ENCODE measurements around the gene KCNJ14. TPM values are rescaled to one million over a fixed set of nuclear protein-coding genes. Genes with fewer than 3 reads are reported as not detected.

KCNJ14 gene
- total and polyA plus RNA-seq, 5 donors from 2014 or later = 0.03 to 2.2 (median 0.23) TPM; not detected in 1

GRCh38 chr19:48446579-48446978 lies 8.8 kb upstream of the KCNJ14 start:
- Mint-ChIP-seq H3K4me3 (peak overlapping the region; percentile 85 to 95 (median 94)), H3K4me1 (peaks cover 4 to 48% (median 26%) of the 10 kb centered on the region in 4 donors), H3K36me3 (peaks cover 15% of the 10 kb centered on the region), H3K27me3 (peaks cover 25% of the 10 kb centered on the region), H3K27ac (peak overlapping the region in 2 of 3 donors; percentile 88 to 96), H3K9me3 (no peaks in the 10 kb centered on the region)
- H3K4me1 ChIP-seq (ENCODE audit: control insufficient read depth, insufficient read depth, low read length, poor library complexity, severe bottlenecking) = peaks cover 28% of the 10 kb centered on the region
- peaks cover 41% of the 10 kb centered on the region for H3K36me3 ChIP-seq (ENCODE audit: control insufficient read depth, insufficient read depth, low read length)
- H3K27ac ChIP-seq (ENCODE audit: insufficient read depth, low read length, poor library complexity, severe bottlenecking) = peak overlapping the region; percentile 84
- H3K9me3 ChIP-seq (ENCODE audit: control insufficient read depth in 2 of 2, low read length in 2 of 2) = no peaks in the 10 kb centered on the region
- DNase-seq = no peak
- peaks cover 4% of the 10 kb centered on the region for H3K27me3 ChIP-seq (ENCODE audit: control insufficient read depth, insufficient read depth, low read length)
- ATAC-seq (ENCODE audit: low read depth in 2 of 2) = no peak
- peak overlapping the region; percentile 95 for H3K4me3 ChIP-seq (ENCODE audit: low read depth, low read length)

DNA sequence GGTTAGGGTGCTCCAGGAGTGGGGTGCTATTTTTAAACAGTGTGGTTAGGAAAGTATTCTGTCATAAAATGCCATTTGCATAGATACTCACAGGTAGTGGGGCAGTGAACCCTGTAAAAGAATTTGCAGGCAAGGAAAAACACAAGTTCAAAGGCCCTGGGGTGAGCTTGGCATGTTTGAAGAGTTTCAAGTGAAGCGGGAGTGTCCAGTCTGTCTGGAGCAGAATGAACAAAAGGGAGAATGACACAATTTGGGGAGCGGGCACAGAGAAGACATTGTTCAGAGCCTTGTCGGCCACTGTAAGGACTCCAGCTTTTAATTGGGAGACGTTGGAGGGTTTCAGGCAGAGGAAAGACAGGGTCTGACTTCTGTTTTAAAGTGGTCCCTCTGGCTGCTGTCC lies 6.8 kb upstream of the KCNJ14 start:
- Histone ChIP-seq H3K27ac (ENCODE audit: insufficient read depth, low read length, poor library complexity, severe bottlenecking) (no peak overlapping the region), H3K4me1 (ENCODE audit: control insufficient read depth, insufficient read depth, low read length, poor library complexity, severe bottlenecking) (peaks cover 27% of the 10 kb centered on the region), H3K27me3 (ENCODE audit: control insufficient read depth, insufficient read depth, low read length) (no peaks in the 10 kb centered on the region), H3K4me3 (ENCODE audit: low read depth, low read length) (no peak overlapping the region), H3K9me3 (ENCODE audit: control insufficient read depth in 2 of 2, low read length in 2 of 2) (no peaks in the 10 kb centered on the region), H3K36me3 (ENCODE audit: control insufficient read depth, insufficient read depth, low read length) (peaks cover 56% of the 10 kb centered on the region)
- ATAC-seq (ENCODE audit: low read depth in 2 of 2) = no peak
- Mint-ChIP-seq H3K27me3 (peaks cover 17% of the 10 kb centered on the region), H3K4me3 (peak overlapping the region in 1 of 4 donors; percentile 67), H3K9me3 (no peaks in the 10 kb centered on the region), H3K4me1 (peaks cover 4 to 40% (median 26%) of the 10 kb centered on the region in 4 donors), H3K27ac (no peak overlapping the region), H3K36me3 (peaks cover 15% of the 10 kb centered on the region)
- DNase-seq = no peak

DNA sequence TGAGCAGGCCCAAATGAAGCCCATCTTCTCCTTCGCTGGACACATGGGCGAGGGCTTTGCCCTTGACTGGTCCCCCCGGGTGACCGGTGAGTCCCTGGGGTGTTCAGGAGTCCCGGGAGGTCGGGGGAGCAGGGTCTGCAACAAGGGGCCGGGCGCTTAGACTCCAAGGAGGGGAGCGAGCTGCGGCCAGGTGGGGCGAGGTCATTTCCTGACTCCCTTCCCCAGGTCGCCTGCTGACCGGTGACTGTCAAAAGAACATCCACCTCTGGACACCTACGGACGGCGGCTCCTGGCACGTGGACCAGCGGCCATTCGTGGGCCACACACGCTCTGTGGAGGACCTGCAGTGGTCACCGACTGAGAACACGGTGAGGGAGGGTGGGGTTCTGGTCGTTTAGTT lies 4.9 kb upstream of the KCNJ14 start:
- no peaks in the 10 kb centered on the region for H3K9me3 ChIP-seq (ENCODE audit: control insufficient read depth in 2 of 2, low read length in 2 of 2)
- H3K27ac ChIP-seq (ENCODE audit: insufficient read depth, low read length, poor library complexity, severe bottlenecking) = no peak overlapping the region
- peaks cover 9% of the 10 kb centered on the region for H3K4me1 ChIP-seq (ENCODE audit: control insufficient read depth, insufficient read depth, low read length, poor library complexity, severe bottlenecking)
- no peaks in the 10 kb centered on the region for H3K27me3 ChIP-seq (ENCODE audit: control insufficient read depth, insufficient read depth, low read length)
- no peak overlapping the region for H3K27ac Mint-ChIP-seq
- H3K4me1 Mint-ChIP-seq = peaks cover 4 to 34% (median 18%) of the 10 kb centered on the region in 4 donors
- H3K4me3 ChIP-seq (ENCODE audit: low read depth, low read length) = no peak overlapping the region
- peaks cover 20% of the 10 kb centered on the region for H3K36me3 Mint-ChIP-seq
- H3K9me3 Mint-ChIP-seq = no peaks in the 10 kb centered on the region
- peaks cover 66% of the 10 kb centered on the region for H3K36me3 ChIP-seq (ENCODE audit: control insufficient read depth, insufficient read depth, low read length)
- H3K4me3 Mint-ChIP-seq = no peak overlapping the region
- DNase-seq (no peak), ATAC-seq (ENCODE audit: low read depth in 2 of 2) (no peak)
- H3K27me3 Mint-ChIP-seq = peaks cover 3% of the 10 kb centered on the region

- Mint-ChIP-seq H3K9me3 (no peaks in the 10 kb centered on the region), H3K36me3 (peaks cover 20% of the 10 kb centered on the region), H3K4me1 (peaks cover 4 to 30% (median 16%) of the 10 kb centered on the region in 4 donors), H3K4me3 (peak overlapping the region in 1 of 4 donors; percentile 15), H3K27ac (no peak overlapping the region), H3K27me3 (no peaks in the 10 kb centered on the region)
- peaks cover 8% of the 10 kb centered on the region for H3K4me1 ChIP-seq (ENCODE audit: control insufficient read depth, insufficient read depth, low read length, poor library complexity, severe bottlenecking)
- DNase-seq (no peak), ATAC-seq (ENCODE audit: low read depth in 2 of 2) (no peak)
- peaks cover 70% of the 10 kb centered on the region for H3K36me3 ChIP-seq (ENCODE audit: control insufficient read depth, insufficient read depth, low read length)
- H3K4me3 ChIP-seq (ENCODE audit: low read depth, low read length) = no peak overlapping the region
- no peak overlapping the region for H3K27ac ChIP-seq (ENCODE audit: insufficient read depth, low read length, poor library complexity, severe bottlenecking)
- no peaks in the 10 kb centered on the region for H3K27me3 ChIP-seq (ENCODE audit: control insufficient read depth, insufficient read depth, low read length)
- no peaks in the 10 kb centered on the region for H3K9me3 ChIP-seq (ENCODE audit: control insufficient read depth in 2 of 2, low read length in 2 of 2)
These were observed 4.5 kb upstream of the KCNJ14 start for GRCh38 chr19:48450863-48451262.

- Histone ChIP-seq H3K4me1 (ENCODE audit: control insufficient read depth, insufficient read depth, low read length, poor library complexity, severe bottlenecking) (peaks cover 1% of the 10 kb centered on the region), H3K27ac (ENCODE audit: insufficient read depth, low read length, poor library complexity, severe bottlenecking) (no peak overlapping the region), H3K9me3 (ENCODE audit: control insufficient read depth in 2 of 2, low read length in 2 of 2) (no peaks in the 10 kb centered on the region), H3K4me3 (ENCODE audit: low read depth, low read length) (no peak overlapping the region), H3K36me3 (ENCODE audit: control insufficient read depth, insufficient read depth, low read length) (peaks cover 76% of the 10 kb centered on the region), H3K27me3 (ENCODE audit: control insufficient read depth, insufficient read depth, low read length) (no peaks in the 10 kb centered on the region)
- DNase-seq (no peak), ATAC-seq (ENCODE audit: low read depth in 2 of 2) (no peak)
- Mint-ChIP-seq H3K4me1 (peaks cover 4 to 22% (median 13%) of the 10 kb centered on the region in 4 donors), H3K27ac (no peak overlapping the region), H3K4me3 (no peak overlapping the region), H3K36me3 (peaks cover 20% of the 10 kb centered on the region), H3K9me3 (no peaks in the 10 kb centered on the region), H3K27me3 (no peaks in the 10 kb centered on the region)
These were observed 3.8 kb upstream of the KCNJ14 start for GRCh38 chr19:48451624-48452023.

DNA sequence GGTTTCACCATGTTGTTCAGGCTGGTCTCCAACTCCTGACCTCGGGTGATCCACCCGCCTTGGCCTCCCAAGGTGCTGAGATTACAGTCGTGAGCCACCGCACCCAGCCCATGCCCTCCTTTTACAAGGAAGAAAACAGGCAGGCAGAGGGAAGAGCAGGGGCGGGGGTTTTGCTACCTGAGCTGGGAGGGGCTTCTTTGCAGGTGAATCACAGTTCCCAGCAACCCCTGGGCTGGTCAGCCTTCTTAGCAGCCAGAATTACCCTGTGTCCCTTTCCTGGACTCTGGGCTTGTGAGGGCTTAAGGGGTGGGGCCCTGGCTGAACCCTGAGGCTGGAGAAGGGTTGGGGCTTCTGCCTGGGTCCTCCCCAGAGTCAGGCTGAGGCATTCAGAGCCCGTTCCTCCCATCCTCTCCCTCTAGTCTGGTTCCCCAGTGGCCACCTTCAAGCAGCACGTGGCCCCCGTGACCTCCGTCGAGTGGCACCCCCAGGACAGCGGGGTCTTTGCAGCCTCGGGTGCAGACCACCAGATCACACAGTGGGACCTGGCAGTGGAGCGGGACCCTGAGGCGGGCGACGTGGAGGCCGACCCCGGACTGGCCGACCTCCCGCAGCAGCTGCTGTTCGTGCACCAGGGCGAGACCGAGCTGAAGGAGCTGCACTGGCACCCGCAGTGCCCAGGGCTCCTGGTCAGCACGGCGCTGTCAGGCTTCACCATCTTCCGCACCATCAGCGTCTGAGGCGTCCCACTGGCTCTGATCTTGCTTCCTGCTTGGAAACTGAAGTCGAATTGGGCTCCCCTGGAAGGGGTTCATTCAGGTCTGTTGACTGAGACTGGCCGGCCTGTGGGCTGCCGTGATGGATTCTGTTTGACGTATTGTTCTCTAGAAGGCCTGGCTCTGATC lies 2.8 kb upstream of the KCNJ14 start:
- Mint-ChIP-seq H3K27me3 (no peaks in the 10 kb centered on the region), H3K9me3 (no peaks in the 10 kb centered on the region), H3K27ac (no peak overlapping the region), H3K36me3 (peaks cover 22% of the 10 kb centered on the region), H3K4me1 (peaks cover 4 to 17% (median 12%) of the 10 kb centered on the region in 4 donors), H3K4me3 (no peak overlapping the region)
- no peak for ATAC-seq (ENCODE audit: low read depth in 2 of 2)
- H3K27me3 ChIP-seq (ENCODE audit: control insufficient read depth, insufficient read depth, low read length) = no peaks in the 10 kb centered on the region
- H3K4me3 ChIP-seq (ENCODE audit: low read depth, low read length) = no peak overlapping the region
- no peaks in the 10 kb centered on the region for H3K4me1 ChIP-seq (ENCODE audit: control insufficient read depth, insufficient read depth, low read length, poor library complexity, severe bottlenecking)
- H3K36me3 ChIP-seq (ENCODE audit: control insufficient read depth, insufficient read depth, low read length) = peaks cover 74% of the 10 kb centered on the region
- no peaks in the 10 kb centered on the region for H3K9me3 ChIP-seq (ENCODE audit: control insufficient read depth in 2 of 2, low read length in 2 of 2)
- DNase-seq = no peak
- H3K27ac ChIP-seq (ENCODE audit: insufficient read depth, low read length, poor library complexity, severe bottlenecking) = no peak overlapping the region

- H3K27ac Mint-ChIP-seq = no peak overlapping the region
These were observed 1.1 kb upstream of the KCNJ14 start for GRCh38 chr19:48454150-48454730.

More at GRCh38 chr19:48454150-48454730, 1.1 kb upstream of the KCNJ14 start:
- H3K27me3 ChIP-seq (ENCODE audit: control insufficient read depth, insufficient read depth, low read length) = no peaks in the 10 kb centered on the region
- Mint-ChIP-seq H3K4me1 (peaks cover 0 to 7% (median 2%) of the 10 kb centered on the region in 4 donors), H3K36me3 (peaks cover 10% of the 10 kb centered on the region), H3K9me3 (no peaks in the 10 kb centered on the region), H3K4me3 (no peak overlapping the region), H3K27me3 (no peaks in the 10 kb centered on the region)
- ATAC-seq (ENCODE audit: low read depth in 2 of 2) (peak in 1 of 2 donors; percentile 28), DNase-seq (no peak)
- no peak overlapping the region for H3K4me3 ChIP-seq (ENCODE audit: low read depth, low read length)
- H3K9me3 ChIP-seq (ENCODE audit: control insufficient read depth in 2 of 2, low read length in 2 of 2) = no peaks in the 10 kb centered on the region
- peaks cover 58% of the 10 kb centered on the region for H3K36me3 ChIP-seq (ENCODE audit: control insufficient read depth, insufficient read depth, low read length)
- no peak overlapping the region for H3K27ac ChIP-seq (ENCODE audit: insufficient read depth, low read length, poor library complexity, severe bottlenecking)
- H3K4me1 ChIP-seq (ENCODE audit: control insufficient read depth, insufficient read depth, low read length, poor library complexity, severe bottlenecking) = no peaks in the 10 kb centered on the region

Measured in CD4-positive, CD25-positive, alpha-beta regulatory T cell (primary cell).